ENCODE data around the gene B3GNT2.

B3GNT2 gene

DNA sequence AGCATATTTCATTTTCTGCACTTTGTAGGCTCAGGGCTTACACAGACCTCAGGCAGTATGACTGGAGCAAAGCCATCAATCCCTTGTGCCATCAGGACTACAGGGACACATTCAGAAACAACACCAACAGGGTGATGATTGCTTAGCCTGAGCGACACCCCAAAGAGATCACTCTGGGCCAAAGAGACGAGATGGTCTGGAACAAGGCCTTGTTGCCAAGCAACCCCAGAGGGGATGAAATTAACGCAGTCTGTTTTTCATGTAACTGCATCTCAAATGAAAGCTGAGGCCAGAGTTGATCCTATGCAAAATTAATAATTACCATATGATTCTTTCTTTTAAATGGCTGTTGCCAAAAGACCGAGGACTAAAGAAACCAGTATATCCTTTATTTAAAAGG, 20.2 kb upstream of the B3GNT2 start:
- 91% methylated on average over 2 of the region's 4 CpGs for WGBS (ENCODE audit: insufficient coverage)
- DNase-seq = no peak
- Histone ChIP-seq H3K4me3 (ENCODE audit: control insufficient read depth in 1 of 7, extremely low read depth in 1 of 7, insufficient read depth in 4 of 7, low read depth in 2 of 7, low read length in 6 of 7) (no peak overlapping the region), H3K9me3 (ENCODE audit: control extremely low read depth in 1 of 5, control insufficient read depth in 4 of 5, insufficient read depth in 2 of 5, low read depth in 1 of 5, low read length in 4 of 5) (no peaks in the 10 kb centered on the region), H3K36me3 (ENCODE audit: control insufficient read depth in 4 of 4, insufficient read depth in 4 of 4, low read length in 3 of 4) (no peaks in the 10 kb centered on the region), H3K27me3 (replicated peaks in 2 of 5; ENCODE audit: control insufficient read depth in 4 of 5, insufficient read depth in 5 of 5, low read length in 4 of 5) (no peaks in the 10 kb centered on the region), H3K27ac (ENCODE audit: insufficient read depth in 1 of 2, low read depth in 1 of 2, low read length in 2 of 2, poor library complexity in 1 of 2, severe bottlenecking in 2 of 2) (no peak overlapping the region), H3K4me1 (ENCODE audit: control extremely low read depth in 1 of 4, control insufficient read depth in 4 of 4, insufficient read depth in 4 of 4, low read length in 3 of 4) (peaks cover 4 to 31% (median 18%) of the 10 kb centered on the region in 4 experiments)
- ChIA-PET POLR2A (no interaction called here), CTCF (interaction anchor here (1.2 kb wide), 1 partner anchor 135 kb away, joined by 3 read pairs; no protein-coding TSS in a partner anchor)

DNA sequence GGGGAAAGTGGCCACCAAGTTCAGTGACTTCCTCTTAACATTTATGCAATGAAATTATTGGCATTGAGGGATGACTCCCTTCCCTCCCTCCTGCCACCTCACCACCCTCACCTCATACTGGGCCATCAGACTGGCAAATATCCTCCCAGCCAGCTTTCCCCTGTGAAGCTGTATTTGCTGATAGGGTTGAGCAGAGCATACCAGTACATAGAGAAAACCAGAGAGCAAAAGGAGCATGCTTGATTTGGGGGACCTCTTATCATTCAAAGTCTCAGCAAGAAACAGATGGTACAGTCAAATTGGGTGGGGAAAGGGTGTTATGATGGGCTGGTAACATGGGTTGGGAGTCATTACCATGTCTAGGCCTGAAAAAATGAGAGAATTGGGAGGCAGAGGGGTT, 19.1 kb upstream of the B3GNT2 start:
- no peaks in the 10 kb centered on the region for H3K36me3 ChIP-seq (ENCODE audit: control insufficient read depth in 4 of 4, insufficient read depth in 4 of 4, low read length in 3 of 4)
- POLR2A ChIA-PET = no interaction called here

DNA sequence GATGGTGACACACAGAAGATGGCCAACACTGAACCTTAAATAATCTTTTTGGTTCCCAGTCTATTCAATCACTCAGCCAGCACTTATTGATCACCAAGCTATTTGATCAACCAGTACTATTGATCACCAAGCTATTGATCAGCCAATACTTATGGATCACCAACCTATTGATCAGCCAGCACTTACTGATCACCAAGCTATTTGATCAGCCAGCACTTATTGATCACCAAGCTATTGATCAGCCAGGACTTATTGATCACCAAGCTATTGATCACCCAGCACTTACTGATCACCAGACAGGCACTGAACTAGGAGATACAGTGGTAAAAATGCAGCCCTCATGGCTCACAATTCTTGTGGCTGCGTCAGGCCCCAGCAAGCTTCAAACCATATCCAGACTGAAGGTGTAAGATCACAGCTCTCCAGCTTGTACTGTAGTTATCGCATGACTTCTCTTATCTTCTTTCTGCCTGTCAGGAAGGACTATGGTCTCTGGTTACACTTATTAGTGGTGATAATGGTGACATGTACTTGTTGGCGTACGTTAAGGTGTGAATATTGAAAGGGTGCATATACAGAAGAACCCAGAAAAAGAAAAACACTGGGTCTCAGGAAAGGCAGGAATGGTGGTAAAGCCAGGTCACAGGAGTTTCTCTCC, 18.4 kb upstream of the B3GNT2 start:
- H3K9me3 ChIP-seq (ENCODE audit: control extremely low read depth in 1 of 5, control insufficient read depth in 4 of 5, insufficient read depth in 2 of 5, low read depth in 1 of 5, low read length in 4 of 5) = no peaks in the 10 kb centered on the region
- H3K27me3 ChIP-seq (replicated peaks in 2 of 5; ENCODE audit: control insufficient read depth in 4 of 5, insufficient read depth in 5 of 5, low read length in 4 of 5) = no peaks in the 10 kb centered on the region
- H3K36me3 ChIP-seq (ENCODE audit: control insufficient read depth in 4 of 4, insufficient read depth in 4 of 4, low read length in 3 of 4) = no peaks in the 10 kb centered on the region
- CTCF ChIA-PET = interaction anchor here (1.1 to 1.8 kb wide), 5 partner anchors 11 to 234 kb away, joined by 3 to 8 read pairs (median 3); no protein-coding TSS in a partner anchor
- H3K4me1 ChIP-seq (ENCODE audit: control extremely low read depth in 1 of 4, control insufficient read depth in 4 of 4, insufficient read depth in 4 of 4, low read length in 3 of 4) = peaks cover 15 to 49% (median 36%) of the 10 kb centered on the region in 4 experiments
- peak in 2 of 3 donors; percentile 41 to 77 for DNase-seq
- no peak overlapping the region for H3K4me3 ChIP-seq (ENCODE audit: control insufficient read depth in 1 of 7, extremely low read depth in 1 of 7, insufficient read depth in 4 of 7, low read depth in 2 of 7, low read length in 6 of 7)
- 74% methylated on average over 4 of the region's 4 CpGs for WGBS (ENCODE audit: insufficient coverage)
- H3K27ac ChIP-seq (ENCODE audit: insufficient read depth in 1 of 2, low read depth in 1 of 2, low read length in 2 of 2, poor library complexity in 1 of 2, severe bottlenecking in 2 of 2) = no peak overlapping the region
- POLR2A ChIA-PET = interaction anchor here (0.6 kb wide), 2 partner anchors 14 to 23 kb away, joined by 3 read pairs; no protein-coding TSS in a partner anchor

More for the DNA sequence above, 19.1 kb upstream of the B3GNT2 start:
- no peaks in the 10 kb centered on the region for H3K27me3 ChIP-seq (replicated peaks in 2 of 5; ENCODE audit: control insufficient read depth in 4 of 5, insufficient read depth in 5 of 5, low read length in 4 of 5)
- no peaks in the 10 kb centered on the region for H3K9me3 ChIP-seq (ENCODE audit: control extremely low read depth in 1 of 5, control insufficient read depth in 4 of 5, insufficient read depth in 2 of 5, low read depth in 1 of 5, low read length in 4 of 5)
- peaks cover 10 to 42% (median 29%) of the 10 kb centered on the region in 4 experiments for H3K4me1 ChIP-seq (ENCODE audit: control extremely low read depth in 1 of 4, control insufficient read depth in 4 of 4, insufficient read depth in 4 of 4, low read length in 3 of 4)
- CTCF ChIA-PET = interaction anchor here (1.1 to 1.2 kb wide), 2 partner anchors 25 to 136 kb away, joined by 3 read pairs; no protein-coding TSS in a partner anchor
- no peak overlapping the region for H3K4me3 ChIP-seq (ENCODE audit: control insufficient read depth in 1 of 7, extremely low read depth in 1 of 7, insufficient read depth in 4 of 7, low read depth in 2 of 7, low read length in 6 of 7)
- DNase-seq = peak; percentile 46 to 87 (median 77)
- no peak overlapping the region for H3K27ac ChIP-seq (ENCODE audit: insufficient read depth in 1 of 2, low read depth in 1 of 2, low read length in 2 of 2, poor library complexity in 1 of 2, severe bottlenecking in 2 of 2)

DNA sequence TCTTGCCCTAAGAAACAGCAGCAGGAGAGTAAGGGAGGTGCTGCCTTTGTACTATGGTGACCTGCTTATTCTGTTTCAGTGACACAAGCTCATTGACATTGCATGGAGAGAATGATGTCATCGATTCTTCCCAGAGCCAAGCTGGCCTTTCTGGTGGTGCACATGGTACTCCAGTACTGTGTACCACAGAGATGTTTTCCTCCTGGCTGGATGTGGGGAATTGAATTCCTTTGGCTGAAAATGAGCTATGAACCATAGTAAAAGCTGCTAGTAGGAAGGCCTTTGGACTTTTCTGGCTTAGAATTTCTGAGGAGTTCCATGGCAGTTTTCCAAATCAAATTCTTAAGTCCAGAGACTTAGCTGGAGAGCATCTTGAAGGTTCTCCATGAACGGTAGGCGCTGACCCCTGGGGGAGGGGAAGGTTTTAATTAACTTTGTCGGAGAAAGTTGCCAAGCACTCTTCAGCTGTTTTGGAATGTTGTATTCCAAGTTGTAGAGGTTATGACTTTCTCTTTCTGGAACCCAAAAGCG, 17.1 kb upstream of the B3GNT2 start:
- peaks cover 15 to 52% (median 41%) of the 10 kb centered on the region in 4 experiments for H3K4me1 ChIP-seq (ENCODE audit: control extremely low read depth in 1 of 4, control insufficient read depth in 4 of 4, insufficient read depth in 4 of 4, low read length in 3 of 4)
- no peak overlapping the region for H3K4me3 ChIP-seq (ENCODE audit: control insufficient read depth in 1 of 7, extremely low read depth in 1 of 7, insufficient read depth in 4 of 7, low read depth in 2 of 7, low read length in 6 of 7)
- DNase-seq = no peak
- no peaks in the 10 kb centered on the region for H3K27me3 ChIP-seq (replicated peaks in 2 of 5; ENCODE audit: control insufficient read depth in 4 of 5, insufficient read depth in 5 of 5, low read length in 4 of 5)
- H3K36me3 ChIP-seq (ENCODE audit: control insufficient read depth in 4 of 4, insufficient read depth in 4 of 4, low read length in 3 of 4) = no peaks in the 10 kb centered on the region
- WGBS (ENCODE audit: insufficient coverage) = 96% methylated on average over 5 of the region's 5 CpGs
- no peak overlapping the region for H3K27ac ChIP-seq (ENCODE audit: insufficient read depth in 1 of 2, low read depth in 1 of 2, low read length in 2 of 2, poor library complexity in 1 of 2, severe bottlenecking in 2 of 2)
- ChIA-PET POLR2A (no interaction called here), CTCF (interaction anchor here (0.9 to 1.8 kb wide), 4 partner anchors 10 to 232 kb away, joined by 3 to 8 read pairs (median 4); no protein-coding TSS in a partner anchor)
- no peaks in the 10 kb centered on the region for H3K9me3 ChIP-seq (ENCODE audit: control extremely low read depth in 1 of 5, control insufficient read depth in 4 of 5, insufficient read depth in 2 of 5, low read depth in 1 of 5, low read length in 4 of 5)

DNA sequence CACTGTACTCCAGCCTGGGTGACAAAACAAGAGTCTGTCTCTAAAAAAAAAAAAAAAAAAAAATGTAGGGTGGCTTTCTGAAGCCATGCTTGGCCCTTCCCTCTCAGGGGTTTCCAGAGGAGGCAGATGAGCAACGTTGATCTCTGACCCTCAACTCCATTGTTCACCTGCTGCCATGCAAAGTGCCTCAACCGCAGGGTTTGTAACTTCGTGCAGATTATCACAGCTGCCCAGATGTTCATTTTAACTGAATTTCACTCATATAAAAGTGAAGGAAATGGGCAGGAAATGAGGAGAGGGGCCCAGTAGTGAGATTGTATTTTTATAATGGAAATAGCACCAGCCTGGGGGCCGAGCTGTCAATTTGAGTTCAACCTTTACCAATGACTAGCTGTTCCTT, 14.9 kb upstream of the B3GNT2 start:
- WGBS (ENCODE audit: insufficient coverage) = 0% methylated on average over 1 of the region's 4 CpGs
- Histone ChIP-seq H3K9me3 (ENCODE audit: control extremely low read depth in 1 of 5, control insufficient read depth in 4 of 5, insufficient read depth in 2 of 5, low read depth in 1 of 5, low read length in 4 of 5) (no peaks in the 10 kb centered on the region), H3K4me3 (ENCODE audit: control insufficient read depth in 1 of 7, extremely low read depth in 1 of 7, insufficient read depth in 4 of 7, low read depth in 2 of 7, low read length in 6 of 7) (peak overlapping the region in 1 of 7 experiments; percentile 12), H3K4me1 (ENCODE audit: control extremely low read depth in 1 of 4, control insufficient read depth in 4 of 4, insufficient read depth in 4 of 4, low read length in 3 of 4) (peaks cover 15 to 56% (median 41%) of the 10 kb centered on the region in 4 experiments), H3K36me3 (ENCODE audit: control insufficient read depth in 4 of 4, insufficient read depth in 4 of 4, low read length in 3 of 4) (no peaks in the 10 kb centered on the region), H3K27ac (ENCODE audit: insufficient read depth in 1 of 2, low read depth in 1 of 2, low read length in 2 of 2, poor library complexity in 1 of 2, severe bottlenecking in 2 of 2) (peak overlapping the region; percentile 66 to 74), H3K27me3 (replicated peaks in 2 of 5; ENCODE audit: control insufficient read depth in 4 of 5, insufficient read depth in 5 of 5, low read length in 4 of 5) (no peaks in the 10 kb centered on the region)
- ChIA-PET CTCF (interaction anchor here (0.6 to 1.3 kb wide), 4 partner anchors 19 to 54 kb away, joined by 3 read pairs; no protein-coding TSS in a partner anchor), POLR2A (interaction anchor here (0.7 kb wide), 1 partner anchor 186 kb away, joined by 4 read pairs; no protein-coding TSS in a partner anchor)
- peak; percentile 47 to 84 (median 73) for DNase-seq

DNA sequence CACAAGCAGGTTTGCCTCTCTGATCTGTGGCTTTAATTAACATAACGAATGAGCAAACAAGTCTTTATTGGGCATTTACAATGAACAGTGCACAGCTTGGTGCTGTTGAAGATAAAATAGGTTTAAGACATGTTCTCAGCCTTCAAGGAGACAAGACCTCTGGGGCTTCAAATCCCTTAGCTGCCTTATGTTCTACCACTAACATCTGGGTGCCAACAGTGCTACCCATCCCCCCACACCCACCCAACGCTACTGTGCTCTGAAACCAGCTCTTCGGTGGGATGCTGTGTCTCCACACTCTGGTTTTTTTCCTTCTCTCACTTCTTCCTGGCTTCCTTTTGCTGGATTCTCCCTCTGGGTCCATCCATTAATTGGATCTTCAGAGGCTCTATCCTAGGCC, 14.1 kb upstream of the B3GNT2 start:
- Histone ChIP-seq H3K27me3 (replicated peaks in 2 of 5; ENCODE audit: control insufficient read depth in 4 of 5, insufficient read depth in 5 of 5, low read length in 4 of 5) (no peaks in the 10 kb centered on the region), H3K27ac (ENCODE audit: insufficient read depth in 1 of 2, low read depth in 1 of 2, low read length in 2 of 2, poor library complexity in 1 of 2, severe bottlenecking in 2 of 2) (peak overlapping the region; percentile 66 to 74), H3K36me3 (ENCODE audit: control insufficient read depth in 4 of 4, insufficient read depth in 4 of 4, low read length in 3 of 4) (no peaks in the 10 kb centered on the region), H3K9me3 (ENCODE audit: control extremely low read depth in 1 of 5, control insufficient read depth in 4 of 5, insufficient read depth in 2 of 5, low read depth in 1 of 5, low read length in 4 of 5) (no peaks in the 10 kb centered on the region), H3K4me3 (ENCODE audit: control insufficient read depth in 1 of 7, extremely low read depth in 1 of 7, insufficient read depth in 4 of 7, low read depth in 2 of 7, low read length in 6 of 7) (peak overlapping the region in 2 of 7 experiments; percentile 21 to 25), H3K4me1 (ENCODE audit: control extremely low read depth in 1 of 4, control insufficient read depth in 4 of 4, insufficient read depth in 4 of 4, low read length in 3 of 4) (peaks cover 15 to 54% (median 39%) of the 10 kb centered on the region in 4 experiments)
- POLR2A ChIA-PET = no interaction called here
- CTCF ChIA-PET = interaction anchor here (1.2 to 1.3 kb wide), 2 partner anchors 20 to 36 kb away, joined by 3 read pairs; no protein-coding TSS in a partner anchor
- WGBS (ENCODE audit: insufficient coverage) = 70% methylated on average over 2 of the region's 3 CpGs
- DNase-seq = peak in 1 of 3 donors; percentile 24

All from common myeloid progenitor, CD34-positive (primary cell).